HG03039 (cell line): Measurements from ENCODE around the gene SRSF12.

Source experiments
- ATAC-seq: cut with Tn5 transposase; IDR thresholded peaks from one replicate; pipeline ENCODE4 v1.9.1; 2021; ENCODE audit warnings: mild to moderate bottlenecking, moderate library complexity; ENCODE audit not compliant: unreplicated experiment

Gene SRSF12

GRCh38 chr6:89117211-89118108 is at the start of gene SRSF12:
TSS of gene SRSF12 (minus strand) at chr6:89118071. CDS start at chr6:89117887, 184 bp downstream.
- peak; percentile 85 for ATAC-seq

- no peak for ATAC-seq
These were observed 44.1 kb upstream of the SRSF12 start for GRCh38 chr6:89162047-89162371.

GRCh38 chr6:89161326-89162046 is 43.6 kb upstream of the SRSF12 start:
- ATAC-seq: no peak

- ATAC-seq: no peak
These were observed 42.6 kb upstream of the SRSF12 start for GRCh38 chr6:89160331-89161092.

GRCh38 chr6:89154131-89154530 is 36.3 kb upstream of the SRSF12 start:
- ATAC-seq: no peak

GRCh38 chr6:89148016-89148750 is 30.3 kb upstream of the SRSF12 start:
- ATAC-seq: no peak

GRCh38 chr6:89146718-89147700 is 29.1 kb upstream of the SRSF12 start:
- ATAC-seq: peak; percentile 14

GRCh38 chr6:89145956-89146717 is 28.3 kb upstream of the SRSF12 start, which contains the start of gene PM20D2:
TSS of gene PM20D2 (plus strand) at chr6:89146055. CDS start at chr6:89146145, 90 bp downstream.
- ATAC-seq: peak; percentile 51

GRCh38 chr6:89145091-89145955 is 27.5 kb upstream of the SRSF12 start:
- ATAC-seq: peak; percentile 54

- ATAC-seq: peak; percentile 38
These were observed 26.6 kb upstream of the SRSF12 start for GRCh38 chr6:89144354-89144906.

- ATAC-seq: no peak
These were observed 22.7 kb upstream of the SRSF12 start for GRCh38 chr6:89140347-89141156.

- no peak for ATAC-seq
These were observed 21.9 kb upstream of the SRSF12 start for GRCh38 chr6:89139509-89140346.

- ATAC-seq: no peak
These were observed 20.3 kb upstream of the SRSF12 start for GRCh38 chr6:89138173-89138572.

- ATAC-seq: no peak
These were observed 16.9 kb upstream of the SRSF12 start for GRCh38 chr6:89134723-89135122.

GRCh38 chr6:89133981-89134380 is 16.1 kb upstream of the SRSF12 start:
- no peak for ATAC-seq

- ATAC-seq: no peak
These were observed 14.2 kb upstream of the SRSF12 start for GRCh38 chr6:89132057-89132456.
